ENCODE measurements around the gene CERT1.
"Not testable (repeated sequence)": the region's sequence is repeated elsewhere in the genome, so short reads cannot be mapped to it uniquely, and the experiment has no call there.

Gene CERT1

GRCh38 chr5:75341934-75342333 is 169.5 kb downstream of the CERT1 start:
- no peak for DNase-seq (ENCODE audit: low spot score)

- DNase-seq (ENCODE audit: low spot score), result no peak
These were observed 170.5 kb downstream of the CERT1 start for GRCh38 chr5:75340714-75341478.

DNA sequence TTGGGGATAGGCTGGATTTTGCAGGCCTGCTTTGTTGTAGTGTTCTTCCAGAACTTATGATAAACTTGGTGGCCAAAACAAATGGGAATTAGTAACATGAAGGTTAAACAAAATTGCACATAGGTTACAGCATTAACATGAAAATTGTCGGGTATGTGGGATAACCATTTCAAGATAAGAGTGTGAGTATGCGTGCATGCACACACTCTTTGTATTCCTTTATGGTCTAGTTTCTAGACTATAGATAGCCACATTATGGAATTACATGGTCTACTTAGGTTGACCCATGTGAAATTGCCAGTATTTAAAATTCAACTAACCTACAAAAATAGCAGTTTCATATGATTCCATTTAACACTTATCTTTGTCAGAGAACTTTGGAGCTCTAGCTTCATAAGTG is 173.0 kb downstream of the CERT1 start:
- DNase-seq (ENCODE audit: low spot score), result no peak

DNA sequence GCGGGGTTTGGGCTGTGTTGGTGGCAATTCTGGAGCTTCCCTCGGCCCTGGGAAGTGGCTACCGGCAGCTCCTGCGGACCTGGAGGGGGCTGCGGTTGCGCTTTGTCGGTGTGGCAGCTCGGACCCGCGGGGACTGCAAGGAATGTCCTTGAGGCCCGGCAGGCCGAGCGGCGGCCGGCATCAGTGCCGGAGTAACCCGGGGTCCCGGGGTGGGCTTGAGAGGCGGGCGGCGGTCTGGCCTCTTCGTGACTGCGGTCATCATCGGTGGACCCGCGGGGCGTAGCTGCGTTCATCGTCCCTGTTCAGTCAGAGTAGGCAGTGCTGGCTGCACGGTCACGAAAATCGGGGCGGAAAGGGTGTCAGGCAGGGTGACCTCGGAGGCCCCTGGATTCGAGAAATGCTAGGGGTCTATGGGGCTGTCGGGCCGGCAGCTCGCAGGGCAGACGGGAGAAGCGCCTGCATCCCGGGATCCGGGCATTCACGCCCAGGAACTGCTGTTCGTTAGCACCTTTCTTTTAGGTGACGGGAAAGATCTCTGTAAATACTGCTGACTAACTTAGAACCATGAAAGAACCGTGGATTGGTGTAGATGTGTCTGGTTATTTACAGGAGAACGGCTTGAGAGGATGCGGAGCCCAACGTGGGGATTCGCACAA is 173.9 kb downstream of the CERT1 start:
- DNase-seq (ENCODE audit: low spot score), result no peak

GRCh38 chr5:75336615-75337336 is 174.7 kb downstream of the CERT1 start, which contains the start of gene HMGCR:
Gene HMGCR, plus strand, starts transcription at chr5:75337220. Its CDS starts 5,386 bp downstream, at chr5:75342606.
- peak; percentile 96 for DNase-seq (ENCODE audit: low spot score)

DNA sequence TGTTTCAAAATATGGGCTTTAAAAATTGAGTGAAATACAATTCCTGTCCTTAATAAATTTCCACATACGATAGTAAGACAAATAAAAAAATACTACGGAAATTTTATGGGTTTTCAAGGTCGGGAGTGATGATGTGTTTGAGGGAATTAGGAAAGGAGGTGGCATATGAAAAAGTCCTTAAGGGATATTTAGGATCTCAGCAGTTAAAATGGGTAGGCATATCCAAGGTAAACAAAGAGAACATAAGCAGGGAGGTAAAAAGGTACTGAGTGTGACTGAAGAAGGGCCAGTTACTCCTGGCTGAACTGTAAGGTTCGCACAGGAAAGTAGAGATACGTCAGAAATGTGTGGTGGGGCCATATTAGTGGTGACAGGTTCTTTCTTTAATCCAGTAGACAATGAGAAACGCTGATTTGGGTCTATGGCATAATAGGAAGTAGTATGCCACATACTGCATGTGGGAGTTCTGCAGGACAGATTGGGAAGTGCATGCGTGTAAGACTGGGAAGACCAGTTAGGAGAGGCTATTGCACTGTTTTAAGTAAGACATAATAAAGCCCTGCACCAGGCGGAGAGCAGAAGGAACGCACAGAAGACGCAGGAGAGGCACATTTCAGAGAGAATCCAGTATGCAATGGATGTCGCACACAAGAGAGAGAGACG is 175.3 kb downstream of the CERT1 start:
- DNase-seq (ENCODE audit: low spot score), result peak; percentile 72

DNA sequence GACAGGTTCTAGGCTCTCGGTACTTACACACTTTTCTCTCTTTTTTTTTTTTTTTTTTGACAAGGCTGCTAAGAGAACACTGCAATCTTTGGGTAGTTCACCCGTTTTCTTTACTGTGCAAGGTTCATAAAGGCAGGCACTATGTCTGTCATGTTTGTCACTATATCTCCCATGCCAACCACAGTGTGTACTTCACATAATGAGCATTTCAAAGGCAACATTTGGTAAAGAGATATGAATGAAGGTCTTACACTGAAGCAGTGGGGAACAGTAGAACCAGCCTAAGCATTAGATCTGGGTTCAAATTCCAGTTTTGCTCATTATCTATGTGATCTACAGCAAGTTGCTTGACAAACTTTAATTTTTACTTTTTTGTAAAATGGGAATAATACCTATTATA is 175.9 kb downstream of the CERT1 start:
- no peak for DNase-seq (ENCODE audit: low spot score)

- not testable (repeated sequence) for DNase-seq (ENCODE audit: low spot score)
These were observed 177.0 kb downstream of the CERT1 start for GRCh38 chr5:75334413-75334812.

DNA sequence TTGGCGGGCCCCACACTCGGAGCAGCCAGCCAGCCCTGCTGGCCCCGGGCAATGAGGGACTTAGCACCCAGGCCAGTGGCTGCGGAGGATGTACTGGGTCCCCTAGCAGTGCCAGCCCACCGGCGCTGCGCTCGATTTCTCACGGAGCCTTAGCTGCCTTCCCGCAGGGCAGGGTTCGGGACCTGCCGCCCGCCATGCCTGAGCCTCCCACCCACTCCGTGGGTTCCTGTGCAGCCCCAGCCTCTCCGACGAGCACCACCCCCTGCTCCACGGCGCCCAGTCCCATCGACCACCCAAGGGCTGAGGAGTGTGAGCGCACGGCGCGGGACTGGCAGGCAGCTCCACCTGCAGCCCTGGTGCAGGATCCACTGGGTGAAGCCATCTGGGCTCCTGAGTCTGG is 177.7 kb downstream of the CERT1 start:
- DNase-seq (ENCODE audit: low spot score), result not testable (repeated sequence)

GRCh38 chr5:75331095-75332090 is 180.0 kb downstream of the CERT1 start:
- no peak for DNase-seq (ENCODE audit: low spot score)

DNA sequence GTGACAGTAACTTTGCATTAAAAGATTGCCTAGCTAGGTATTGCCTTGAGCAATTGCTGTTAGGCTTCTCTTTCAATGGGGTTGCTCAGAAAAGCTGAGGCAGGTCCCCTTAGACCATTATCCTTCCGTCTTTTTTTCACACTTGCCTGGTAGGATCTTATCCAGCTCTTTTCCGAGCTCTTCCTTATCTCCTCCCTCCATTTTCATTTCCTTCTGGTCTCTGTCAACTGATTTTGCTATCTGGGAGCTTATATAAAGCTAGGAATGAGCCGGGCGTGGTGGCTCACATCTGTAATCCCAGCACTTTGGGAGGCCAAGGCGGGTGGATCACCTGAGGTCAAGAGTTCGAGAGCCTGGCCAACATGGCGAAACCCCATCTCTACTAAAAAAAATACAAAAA is 181.0 kb downstream of the CERT1 start:
- no peak for DNase-seq (ENCODE audit: low spot score)

Measured in AG08396 (cell line).